Keratinocyte (primary cell): Measurements from ENCODE around the gene BLACAT1. TPM values are rescaled to one million over a fixed set of nuclear protein-coding genes. Genes with fewer than 3 reads are reported as not detected.

ENCODE experiments used
- DNase-seq: peaks from one replicate; pipeline ENCODE4 v3.0.0-alpha.2; 2011; ENCODE audit warnings: low read depth, missing footprints, low spot score
- FAIRE-seq: peaks from 2 replicates; lab custom pipeline; 2011; peaks lifted over from hg19 to GRCh38; lab: Jason Lieb, UNC
- H2AFZ ChIP-seq: 2 replicates; pipeline ENCODE4 v1.6.0; 2012; ENCODE audit warnings: low read length, control low read depth, inconsistent platforms; ENCODE audit not compliant: control insufficient read depth
- H3K27ac ChIP-seq: 2 replicates; pipeline ENCODE4 v1.5.1; 2011; ENCODE audit warnings: low read length; ENCODE audit not compliant: control insufficient read depth, insufficient read depth
- H3K27me3 ChIP-seq: 3 replicates; pipeline ENCODE4 v1.6.0; 2011; ENCODE audit warnings: low read length; ENCODE audit not compliant: control insufficient read depth, insufficient read depth; ENCODE audit errors: extremely low read depth
- H3K36me3 ChIP-seq, 2 experiments: 2 replicates in 1 of 2; 3 replicates in 1 of 2; pipeline ENCODE4 v1.5.1; 2011; ENCODE audit warnings: low read length in 2 of 2, mild to moderate bottlenecking in 1 of 2; ENCODE audit not compliant: control insufficient read depth in 2 of 2, insufficient read depth in 2 of 2; ENCODE audit errors: extremely low read depth in 1 of 2
- H3K4me1 ChIP-seq: 3 replicates; pipeline ENCODE4 v1.5.1; 2011; ENCODE audit warnings: low read length; ENCODE audit not compliant: control insufficient read depth, insufficient read depth; ENCODE audit errors: extremely low read depth
- H3K4me2 ChIP-seq: 3 replicates; pipeline ENCODE4 v1.6.0; 2011; ENCODE audit warnings: low read depth, low read length; ENCODE audit not compliant: control insufficient read depth, insufficient read depth; ENCODE audit errors: extremely low read depth
- H3K4me3 ChIP-seq, 3 experiments: fragments of 200-600 bp in 1 of 3; sonication (generic) in 1 of 3; 2 replicates in 2 of 3; 3 replicates in 1 of 3; pipeline ENCODE4 v1.5.1; 2011 to 2016; ENCODE audit warnings: low read length in 3 of 3, mild to moderate bottlenecking in 3 of 3, control low read depth in 2 of 3, inconsistent platforms in 1 of 3, low read depth in 1 of 3, mixed read lengths in 1 of 3, mixed run types in 1 of 3, moderate library complexity in 1 of 3; ENCODE audit not compliant: control insufficient read depth in 2 of 3, insufficient read depth in 2 of 3; ENCODE audit errors: extremely low read depth in 1 of 3
- H3K79me2 ChIP-seq: 2 replicates; pipeline ENCODE4 v1.6.0; 2012; ENCODE audit warnings: low read length; ENCODE audit not compliant: control insufficient read depth, insufficient read depth
- H3K9ac ChIP-seq: 3 replicates; pipeline ENCODE4 v1.6.0; 2011; ENCODE audit warnings: low read length; ENCODE audit not compliant: control insufficient read depth, insufficient read depth; ENCODE audit errors: extremely low read depth
- H3K9me1 ChIP-seq: 3 replicates; pipeline ENCODE4 v1.6.0; 2011; ENCODE audit warnings: low read length; ENCODE audit not compliant: control insufficient read depth, insufficient read depth; ENCODE audit errors: extremely low read depth
- H3K9me3 ChIP-seq: 2 replicates; pipeline ENCODE4 v1.5.1; 2012; ENCODE audit warnings: low read depth, low read length; ENCODE audit not compliant: control insufficient read depth
- H4K20me1 ChIP-seq: 3 replicates; pipeline ENCODE4 v1.6.0; 2011; ENCODE audit warnings: low read length; ENCODE audit not compliant: control insufficient read depth, insufficient read depth; ENCODE audit errors: extremely low read depth
- CTCF ChIP-seq, 3 experiments: IDR thresholded peaks in 1 of 3; conservative IDR thresholded peaks in 1 of 3; optimal IDR thresholded peaks in 1 of 3; 2 replicates in 2 of 3; 3 replicates in 1 of 3; pipeline versions ENCODE3 to v1.5.1; 2011; ENCODE audit warnings: low read length in 3 of 3, mild to moderate bottlenecking in 3 of 3, moderate library complexity in 2 of 3, control low read depth in 1 of 3, inconsistent platforms in 1 of 3; ENCODE audit not compliant: insufficient read depth in 2 of 3; ENCODE audit errors: extremely low read depth in 1 of 3
- EZH2 ChIP-seq: IDR thresholded peaks from one replicate; pipeline ENCODE4 v1.6.1; 2012; ENCODE audit warnings: inconsistent platforms, mild to moderate bottlenecking, low read length, moderate library complexity
- dilution Hi-C: fragments of 300-500 bp; cut with MboI; formaldehyde crosslinking; loops from one replicate; pipeline ENCODE4 v1.7.0; 2020; ENCODE audit warnings: low sequenced_read_pairs; ENCODE audit not compliant: extremely low pct_ligation_motif_present
- polyA plus RNA-seq, 5 experiments: library from polyadenylated mRNA; depleted of rRNA in 3 of 5; stranded (reverse) in 3 of 5; stranded (forward) in 1 of 5; unstranded in 1 of 5; fragments of >200 nt; gene quantifications; 1 replicate in 1 of 5; 2 replicates in 3 of 5; 3 replicates in 1 of 5; pipeline versions ENCODE4 v1.2.1 to v1.2.3, GENCODE V29; 2011 to 2012; ENCODE audit warnings: missing spikeins in 2 of 5, low read depth in 1 of 5, low replicate concordance in 1 of 5

The BLACAT1 gene
- polyA plus RNA-seq, 1 donor (not counting 4 experiments of a cell fraction or from before 2014, with no cell fraction given), result 4.0 TPM

GRCh38 chr1:205456868-205457745, 1.3 kb upstream of the BLACAT1 start:
- Histone ChIP-seq H3K9me1 (no peaks in the 10 kb centered on the region), H3K4me3 (peak overlapping the region in 2 of 3 experiments; percentile 43 to 60), H3K79me2 (no peaks in the 10 kb centered on the region), H3K4me2 (peak overlapping the region; percentile 85), H3K27me3 (peaks cover 51% of the 10 kb centered on the region), H2AFZ (no peak overlapping the region), H3K9me3 (no peaks in the 10 kb centered on the region), H4K20me1 (no peaks in the 10 kb centered on the region), H3K27ac (no peak overlapping the region), H3K36me3 (no peaks in the 10 kb centered on the region), H3K9ac (no peak overlapping the region), H3K4me1 (peaks cover 22% of the 10 kb centered on the region)
- dilution Hi-C loops, result no loop called here
- DNase-seq (no peak), FAIRE-seq (no peak)
- TF ChIP-seq CTCF (optimal IDR thresholded peaks at IDR 0.05 in 1 of 3, IDR thresholded peaks at IDR 0.05 in 1 of 3, conservative IDR thresholded peaks at IDR 0.05 in 1 of 3; ENCODE audit: extremely low read depth in 1 of 3, insufficient read depth in 2 of 3, low read length in 3 of 3) (no peak), EZH2 (no peak)

GRCh38 chr1:205456383-205456867, 580 bp upstream of the BLACAT1 start:
- H3K9me1 ChIP-seq, result no peaks in the 10 kb centered on the region
- DNase-seq (no peak), FAIRE-seq (no peak)
- H3K9ac ChIP-seq, result no peak overlapping the region
- no peak overlapping the region for H2AFZ ChIP-seq
- TF ChIP-seq CTCF (optimal IDR thresholded peaks at IDR 0.05 in 1 of 3, IDR thresholded peaks at IDR 0.05 in 1 of 3, conservative IDR thresholded peaks at IDR 0.05 in 1 of 3; ENCODE audit: extremely low read depth in 1 of 3, insufficient read depth in 2 of 3, low read length in 3 of 3) (no peak), EZH2 (peak; percentile 88)
- dilution Hi-C loops, result no loop called here
- no peaks in the 10 kb centered on the region for H3K9me3 ChIP-seq
- no peaks in the 10 kb centered on the region for H3K36me3 ChIP-seq
- no peaks in the 10 kb centered on the region for H3K79me2 ChIP-seq
- H4K20me1 ChIP-seq, result no peaks in the 10 kb centered on the region
- peak overlapping the region; percentile 21 to 60 (median 43) for H3K4me3 ChIP-seq
- peak overlapping the region; percentile 85 for H3K4me2 ChIP-seq
- H3K27ac ChIP-seq, result no peak overlapping the region
- H3K4me1 ChIP-seq, result peaks cover 23% of the 10 kb centered on the region
- peaks cover 51% of the 10 kb centered on the region for H3K27me3 ChIP-seq
